Right lung (tissue), 5 donors: ENCODE measurements around the gene ID3. TPM values are rescaled to one million over a fixed set of nuclear protein-coding genes. Genes with fewer than 3 reads are reported as not detected.
"Not testable (repeated sequence)": the region's sequence is repeated elsewhere in the genome, so short reads cannot be mapped to it uniquely, and the experiment has no call there.

Source experiments
- DNase-seq, 2 donors: peaks; one replicate each; pipeline ENCODE4 v3.0.0-alpha.2; 2013
- polyA plus RNA-seq, 5 donors: library from polyadenylated mRNA; unstranded; fragments of 120-200 nt; gene quantifications; one replicate each; pipeline versions ENCODE4 v1.2.1 to v1.2.3, GENCODE V29; 2013; ENCODE audit warnings: inconsistent platforms in 1 of 5, low replicate concordance in 1 of 5; ENCODE audit not compliant: insufficient read length in 5 of 5, insufficient read depth in 1 of 5

The ID3 gene
- polyA plus RNA-seq, 5 donors, result 156 to 210 (median 168) TPM

GRCh38 chr1:23554481-23555269, 4.6 kb downstream of the ID3 start:
- DNase-seq, result peak; percentile 86 to 88

- no peak for DNase-seq
Measured at GRCh38 chr1:23554127-23554480, 5.2 kb downstream of the ID3 start.

DNA sequence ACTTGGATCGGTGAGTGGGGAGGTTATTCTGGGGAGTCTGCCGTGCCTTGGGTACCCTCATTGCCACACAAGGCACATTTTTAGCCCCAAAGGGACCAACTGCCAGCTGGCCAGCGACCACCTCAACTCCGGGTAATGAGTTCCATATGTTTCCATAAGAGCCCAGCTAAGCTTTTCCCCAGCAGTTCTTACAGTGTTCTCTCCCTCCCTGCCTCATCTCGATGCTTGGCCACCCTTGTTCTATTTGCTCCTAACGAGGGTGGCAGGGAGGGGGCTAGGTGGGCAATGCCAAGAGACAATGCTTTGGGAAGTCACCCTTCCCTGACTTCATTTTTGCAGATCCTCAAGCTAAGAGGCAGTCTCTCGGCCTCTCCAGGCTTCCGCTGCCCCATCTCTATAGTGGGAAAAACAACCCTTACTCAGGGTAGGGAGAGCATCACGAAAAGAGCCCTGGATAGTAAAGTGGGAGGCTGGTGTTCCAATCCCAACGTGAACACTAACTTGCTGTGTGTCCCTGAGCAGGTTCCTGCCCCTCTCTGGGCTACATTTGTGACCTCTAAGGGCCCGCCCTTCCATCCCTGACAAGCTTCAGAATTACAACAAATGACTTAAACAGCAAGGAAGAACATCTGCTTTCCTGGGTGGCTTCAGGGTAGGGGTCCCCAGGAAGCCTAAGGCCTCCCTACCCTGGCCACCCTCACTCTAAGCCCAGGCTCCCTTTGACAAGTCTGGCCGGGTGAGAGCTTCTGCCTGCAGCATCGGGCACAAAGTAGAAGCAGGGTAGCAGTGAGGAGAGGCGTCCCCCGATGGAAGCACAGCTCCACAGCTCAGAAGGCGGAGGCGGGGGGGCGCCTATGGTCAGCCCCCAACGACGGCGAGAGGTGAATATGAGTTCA, 5.8 kb downstream of the ID3 start:
- DNase-seq, result no peak

DNA sequence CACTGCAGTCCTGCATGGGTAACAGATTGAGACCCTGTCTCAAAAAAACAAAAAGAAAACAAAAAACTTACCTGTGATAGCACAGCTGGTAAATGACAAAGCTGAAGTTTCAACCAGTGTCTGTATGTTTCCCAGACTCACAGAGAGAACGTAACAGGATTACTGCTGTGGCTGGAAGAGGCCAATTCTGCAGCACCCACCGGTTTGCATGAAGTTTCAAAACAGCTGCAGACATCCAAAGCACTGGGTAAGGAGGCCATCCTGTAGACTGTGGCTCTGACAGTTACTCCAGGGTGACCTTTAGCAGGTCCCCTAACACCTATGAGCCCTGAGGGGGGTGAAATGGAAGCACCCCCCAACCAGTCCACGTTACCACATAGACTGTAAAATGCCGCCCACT, 7.5 kb downstream of the ID3 start:
- DNase-seq, result no peak

- no peak for DNase-seq
Measured at GRCh38 chr1:23548704-23549143, 10.6 kb downstream of the ID3 start.

DNA sequence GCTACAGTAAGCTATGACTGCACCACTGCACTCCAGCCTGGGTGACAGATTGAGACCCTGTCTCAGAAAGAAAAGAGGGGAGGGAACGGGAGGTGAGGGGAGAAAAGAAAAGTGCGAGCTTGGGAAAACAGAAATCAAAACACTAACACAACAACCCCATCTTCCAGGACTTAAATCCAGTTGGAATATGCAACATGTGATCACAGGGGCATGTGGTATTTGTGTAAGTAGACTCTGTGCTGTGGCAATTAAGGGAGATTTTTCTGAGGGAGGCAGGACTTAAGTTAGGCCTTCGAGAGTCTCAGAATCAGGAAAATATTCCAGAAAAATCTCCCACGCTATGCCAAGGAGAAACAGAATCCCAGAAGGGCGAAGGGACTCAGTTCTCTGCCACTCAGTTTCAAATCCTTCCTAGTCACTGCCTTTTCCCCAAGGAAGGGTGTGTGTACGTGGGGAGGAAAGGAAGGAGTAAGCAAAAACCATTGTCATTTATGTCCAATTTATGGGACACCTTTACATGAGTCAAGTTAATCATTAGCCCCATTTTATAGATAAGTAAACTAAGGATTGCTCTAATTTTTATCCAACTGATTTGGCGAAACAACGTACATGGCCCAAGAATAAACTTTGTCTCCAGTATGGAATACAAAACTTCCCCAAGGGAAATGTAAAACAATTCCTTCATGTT, 12.3 kb downstream of the ID3 start:
- no peak for DNase-seq

DNA sequence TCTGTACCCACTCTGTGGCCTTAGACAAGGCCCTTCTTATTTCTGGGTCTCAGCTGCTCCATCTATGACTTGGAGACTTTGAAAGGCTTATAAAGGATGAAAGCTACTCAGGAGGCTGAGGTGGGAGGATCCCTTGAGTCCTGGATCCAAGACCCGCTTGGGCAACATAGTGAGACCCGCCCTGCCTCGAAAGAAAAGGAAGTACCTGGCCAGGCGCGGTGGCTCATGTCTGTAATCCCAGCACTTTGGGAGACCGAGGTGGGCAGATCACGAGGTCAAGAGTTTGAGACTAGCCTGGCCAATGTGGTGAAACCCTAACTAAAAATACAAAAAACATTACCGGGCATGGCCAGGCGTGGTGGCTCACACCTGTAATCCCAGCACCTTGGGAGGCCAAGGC, 13.4 kb downstream of the ID3 start:
- DNase-seq, result no peak

DNA sequence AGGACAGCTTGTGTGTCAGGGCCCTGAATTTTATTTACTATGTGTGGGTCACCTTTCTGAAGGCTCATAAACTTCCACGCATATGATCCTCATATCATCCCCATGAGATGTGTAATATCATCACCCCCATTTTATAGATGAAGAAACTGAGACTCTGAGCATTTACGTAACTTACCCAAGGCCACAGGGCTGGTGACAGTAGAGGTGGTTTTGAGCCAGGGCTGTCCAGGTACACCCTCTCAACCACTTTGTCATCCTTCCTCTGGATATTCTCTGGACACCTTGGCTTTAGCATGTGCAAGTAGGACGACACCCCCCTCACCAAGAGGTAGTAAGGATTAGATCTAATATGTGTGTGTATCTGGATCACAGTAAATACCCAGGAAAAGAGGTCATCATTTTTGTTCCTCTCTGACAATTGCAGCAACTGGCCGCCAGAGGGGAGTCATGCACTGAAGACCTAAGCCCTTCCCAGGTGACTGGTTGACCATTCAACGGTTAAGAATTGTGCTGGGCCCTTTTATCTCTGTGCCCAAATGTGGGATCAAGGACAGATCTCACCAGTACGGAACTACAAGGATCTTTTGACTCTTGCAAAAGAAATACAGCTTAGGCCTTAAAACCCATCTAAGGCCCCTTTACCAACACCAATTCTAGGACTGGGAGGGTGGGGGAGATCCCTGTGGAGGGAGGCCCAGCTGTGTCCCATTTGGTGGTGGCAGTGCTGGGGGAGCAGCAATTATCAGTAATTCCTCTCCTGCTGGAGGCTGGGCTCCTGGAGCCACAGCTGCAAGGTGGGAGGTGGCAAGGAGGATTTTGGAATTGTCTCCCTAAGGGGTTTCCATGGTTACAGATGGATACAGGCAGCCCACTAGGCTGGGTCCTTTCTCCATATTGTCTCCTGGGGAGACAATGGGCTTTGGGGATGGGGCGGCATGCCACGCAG, 14.6 kb downstream of the ID3 start:
- peak in 1 of 2 donors; percentile 80 for DNase-seq

- no peak for DNase-seq
Measured at GRCh38 chr1:23543707-23544443, 15.4 kb downstream of the ID3 start.

- DNase-seq, result not testable (repeated sequence)
Measured at GRCh38 chr1:23542940-23543339, 16.4 kb downstream of the ID3 start.

GRCh38 chr1:23539698-23540266, 19.5 kb downstream of the ID3 start:
- peak; percentile 67 to 82 for DNase-seq

- no peak for DNase-seq
Measured at GRCh38 chr1:23537296-23537973, 21.9 kb downstream of the ID3 start.

GRCh38 chr1:23533246-23534023, 25.9 kb downstream of the ID3 start:
- DNase-seq, result no peak

DNA sequence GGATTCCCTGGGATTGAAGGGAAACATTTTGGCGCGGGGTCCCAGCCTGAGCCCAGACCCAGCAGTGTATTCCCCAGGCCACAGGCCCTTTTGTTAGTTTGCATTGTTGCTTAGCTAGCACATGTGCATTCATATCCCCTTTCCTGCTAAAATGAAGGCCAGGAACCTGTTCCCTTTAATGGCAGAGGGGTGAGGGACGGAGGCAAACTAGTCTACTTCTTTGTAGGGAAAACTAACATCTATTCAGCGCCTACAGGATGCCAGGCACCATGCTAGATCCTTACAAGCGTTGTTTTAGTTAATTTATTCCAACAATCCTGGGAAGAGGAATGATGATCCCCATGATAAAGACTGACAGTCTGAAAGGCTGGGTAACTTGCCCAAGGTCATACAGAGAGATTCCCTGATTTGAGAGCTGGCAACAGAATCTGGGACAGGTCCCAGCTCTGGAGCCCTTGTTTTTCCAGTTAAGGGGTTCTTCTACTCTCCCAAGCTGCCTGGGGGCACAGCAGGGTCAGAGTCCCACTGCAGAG, 27.7 kb downstream of the ID3 start:
- DNase-seq, result no peak

DNA sequence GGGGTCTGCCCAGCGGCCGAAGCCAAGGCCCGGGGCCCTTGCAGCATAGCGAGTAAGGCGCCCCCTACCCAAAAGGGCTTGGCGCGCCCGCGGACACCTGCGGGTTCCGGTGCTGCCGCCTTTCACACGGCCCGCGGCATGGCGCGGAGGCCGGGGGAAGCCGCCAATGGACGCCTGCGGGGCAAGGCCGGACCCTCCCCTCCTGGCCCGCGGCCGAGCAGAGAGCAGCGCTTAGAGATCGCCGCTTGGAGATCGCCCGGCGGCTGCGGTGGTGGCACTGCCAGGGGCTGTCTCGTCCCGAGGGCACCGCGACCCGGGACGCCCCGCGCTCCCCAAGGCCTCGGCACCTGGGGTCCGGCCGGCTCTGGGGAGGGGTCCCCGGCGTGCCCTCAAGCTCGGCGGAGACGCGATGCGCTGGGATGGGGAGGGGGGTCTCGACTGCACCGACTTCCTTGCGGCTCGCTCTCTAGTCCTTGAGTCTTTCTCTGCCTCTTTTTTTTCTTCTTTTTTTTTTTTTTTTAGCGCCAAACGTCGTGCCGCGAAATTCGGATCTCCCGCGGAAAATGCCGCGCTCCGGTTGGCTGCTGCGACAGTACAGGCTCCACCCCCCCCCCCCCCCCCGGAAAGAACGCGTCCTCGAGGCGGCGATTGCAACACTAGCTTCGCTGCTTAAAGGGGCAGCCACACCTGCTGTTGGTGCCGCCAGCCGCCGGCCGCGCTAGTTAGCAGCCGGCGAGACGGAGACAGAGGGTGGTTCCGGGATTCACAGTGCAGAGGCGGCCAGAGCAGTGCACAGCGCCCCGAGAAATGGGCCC, 28.3 kb downstream of the ID3 start, which contains the start of gene E2F2:
TSS of gene E2F2 (minus strand) at position 487 of the 815 bp plus-strand sequence. CDS start at position 47, 440 bp downstream.
- peak; percentile 83 to 87 for DNase-seq

GRCh38 chr1:23530087-23530746, 29.1 kb downstream of the ID3 start:
- DNase-seq, result no peak
